HG03520 (cell line): Measurements from ENCODE around the gene PPP4R1.

Source experiments
- ATAC-seq: cut with Tn5 transposase; IDR thresholded peaks from one replicate; pipeline ENCODE4 v1.9.1; 2021; ENCODE audit warnings: mild to moderate bottlenecking, moderate library complexity; ENCODE audit not compliant: unreplicated experiment

The PPP4R1 gene

GRCh38 chr18:9519399-9519798 lies 95.0 kb downstream of the PPP4R1 start:
- no peak for ATAC-seq

- ATAC-seq: no peak
Observed at GRCh38 chr18:9517869-9518268, 96.5 kb downstream of the PPP4R1 start.

- no peak for ATAC-seq
Observed at GRCh38 chr18:9516437-9517064, 97.8 kb downstream of the PPP4R1 start.

- no peak for ATAC-seq
Observed at GRCh38 chr18:9513971-9514512, 100.3 kb downstream of the PPP4R1 start.

GRCh38 chr18:9508446-9509025 lies 105.8 kb downstream of the PPP4R1 start:
- no peak for ATAC-seq

GRCh38 chr18:9507565-9508088 lies 106.7 kb downstream of the PPP4R1 start:
- ATAC-seq: no peak

- ATAC-seq: no peak
Observed at GRCh38 chr18:9506046-9506792, 108.1 kb downstream of the PPP4R1 start.
